Testis (tissue), 3 donors: ENCODE data around the gene RAB42. TPM values are rescaled to one million over a fixed set of nuclear protein-coding genes. Genes with fewer than 3 reads are reported as not detected.
"Not testable (repeated sequence)": the region's sequence is repeated elsewhere in the genome, so short reads cannot be mapped to it uniquely, and the experiment has no call there.

ENCODE experiments used
- DNase-seq: peaks from one replicate; pipeline ENCODE4 v3.0.0-alpha.2; 2019
- H3K27ac ChIP-seq, 2 donors: fragments of 200-600 bp; sonication (generic); one replicate each; pipeline ENCODE4 v1.5.1; 2019
- H3K27me3 ChIP-seq: fragments of 200-600 bp; sonication (generic); one replicate; pipeline ENCODE4 v1.5.1; 2019
- H3K36me3 ChIP-seq: fragments of 200-600 bp; sonication (generic); one replicate; pipeline ENCODE4 v1.5.1; 2017; ENCODE audit warnings: low read depth; ENCODE audit errors: missing control alignments
- H3K4me1 ChIP-seq: fragments of 200-600 bp; sonication (generic); one replicate; pipeline ENCODE4 v1.5.1; 2019
- H3K4me3 ChIP-seq, 2 donors: fragments of 200-600 bp; sonication (generic); one replicate each; pipeline ENCODE4 v1.5.1; 2017 to 2019
- H3K9me3 ChIP-seq: fragments of 200-600 bp; sonication (generic); one replicate; pipeline ENCODE4 v1.5.1; 2017
- POLR2A ChIP-seq: fragments of 450-650 bp; IDR thresholded peaks from one replicate; pipeline ENCODE4 v1.6.1; 2017; ENCODE audit warnings: antibody characterized with exemption, mild to moderate bottlenecking, moderate library complexity
- WGBS, 2 donors: methylation state at CpG; one replicate each; pipeline ENCODE4 v1.1.5; 2018; 5-methylcytosine and 5-hydroxymethylcytosine counted together
- intact Hi-C: fragments of 100-400 bp; cut with DNase I; formaldehyde crosslinking; loops from one replicate; pipeline ENCODE4 v1.15.1; 2023; ENCODE audit warnings: low total_unique reads
- polyA plus RNA-seq: library from polyadenylated mRNA; stranded (reverse); fragments of 350-450 nt; fragmentation: Illumina TruSeq; extraction: RNeasy Lipid Tissue Mini Kit (QIAGEN cat#74804); gene quantifications from one replicate; pipeline ENCODE4 v1.2.3, GENCODE V29; 2014; ENCODE audit warnings: low read depth, low replicate concordance; ENCODE audit not compliant: insufficient read depth
- total RNA-seq, 2 donors: library from RNA; depleted of rRNA; stranded (reverse); fragments of >200 nt; gene quantifications; one replicate each; pipeline ENCODE4 v1.2.3, GENCODE V29; 2016
- TF ChIP-seq, protein P1 (sequence below), 3 experiments: fragments of 450-650 bp in 2 of 3; fragments of 200-600 bp in 1 of 3; sonication (generic) in 1 of 3; IDR thresholded peaks; one replicate each; pipeline ENCODE4 v1.5.1; 2016 to 2019; ENCODE audit warnings: antibody characterized with exemption in 3 of 3, mild to moderate bottlenecking in 2 of 3, moderate library complexity in 1 of 3

The RAB42 gene
- total and polyA plus RNA-seq, 3 donors from 2014 or later, result 1.8 to 5.4 (median 4.6) TPM

DNA sequence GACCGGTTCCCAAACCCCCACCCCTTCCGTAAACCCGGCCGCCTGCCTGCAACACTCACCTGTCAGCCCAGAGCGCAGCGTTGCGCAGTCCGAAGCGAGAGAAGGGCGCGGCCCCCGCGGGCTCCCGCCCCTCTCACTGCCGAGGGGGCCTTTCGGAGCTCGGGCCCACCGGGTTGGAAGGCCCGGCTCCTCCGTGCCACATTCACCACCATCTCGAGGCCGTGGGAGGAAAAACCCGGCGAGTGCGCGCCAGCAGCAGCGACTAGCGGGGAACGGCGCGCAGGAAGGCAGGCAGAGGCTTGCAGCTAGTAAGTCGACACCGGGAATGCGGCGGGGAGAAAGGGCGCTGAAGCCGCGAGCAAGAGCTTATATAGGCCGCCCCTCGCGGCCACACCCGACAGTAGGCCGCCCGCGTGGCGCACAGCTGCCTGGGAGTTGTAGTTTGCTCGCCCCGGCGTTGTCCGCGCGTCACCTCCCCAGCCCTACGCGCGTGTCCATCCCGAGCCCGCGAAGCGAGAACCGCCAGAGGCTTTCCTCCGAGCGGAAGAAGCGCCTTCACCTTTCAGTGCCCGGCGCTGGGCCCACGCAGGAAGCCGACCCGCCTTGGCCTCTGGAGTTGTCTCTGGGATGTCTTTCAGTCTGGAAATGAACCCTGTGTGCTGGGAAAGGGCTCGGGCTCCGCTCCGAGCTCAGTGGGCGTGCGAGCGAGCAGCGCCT is 10.4 kb upstream of the RAB42 start:
- H3K9me3 ChIP-seq, result no peaks in the 10 kb centered on the region
- H3K27me3 ChIP-seq, result no peaks in the 10 kb centered on the region
- TF ChIP-seq, protein P1, sequence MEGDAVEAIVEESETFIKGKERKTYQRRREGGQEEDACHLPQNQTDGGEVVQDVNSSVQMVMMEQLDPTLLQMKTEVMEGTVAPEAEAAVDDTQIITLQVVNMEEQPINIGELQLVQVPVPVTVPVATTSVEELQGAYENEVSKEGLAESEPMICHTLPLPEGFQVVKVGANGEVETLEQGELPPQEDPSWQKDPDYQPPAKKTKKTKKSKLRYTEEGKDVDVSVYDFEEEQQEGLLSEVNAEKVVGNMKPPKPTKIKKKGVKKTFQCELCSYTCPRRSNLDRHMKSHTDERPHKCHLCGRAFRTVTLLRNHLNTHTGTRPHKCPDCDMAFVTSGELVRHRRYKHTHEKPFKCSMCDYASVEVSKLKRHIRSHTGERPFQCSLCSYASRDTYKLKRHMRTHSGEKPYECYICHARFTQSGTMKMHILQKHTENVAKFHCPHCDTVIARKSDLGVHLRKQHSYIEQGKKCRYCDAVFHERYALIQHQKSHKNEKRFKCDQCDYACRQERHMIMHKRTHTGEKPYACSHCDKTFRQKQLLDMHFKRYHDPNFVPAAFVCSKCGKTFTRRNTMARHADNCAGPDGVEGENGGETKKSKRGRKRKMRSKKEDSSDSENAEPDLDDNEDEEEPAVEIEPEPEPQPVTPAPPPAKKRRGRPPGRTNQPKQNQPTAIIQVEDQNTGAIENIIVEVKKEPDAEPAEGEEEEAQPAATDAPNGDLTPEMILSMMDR (IDR thresholded peaks at IDR 0.05), result peak; percentile 10 to 41 (median 23)
- no peak for TF ChIP-seq POLR2A
- peak; percentile 97 for DNase-seq
- peak overlapping the region; percentile 77 to 85 for H3K4me3 ChIP-seq
- peaks cover 14% of the 10 kb centered on the region for H3K4me1 ChIP-seq
- no peaks in the 10 kb centered on the region for H3K36me3 ChIP-seq
- intact Hi-C loops, result no loop called here
- WGBS, 2 donors, result 0 to 1% methylated on average over 12 to 48 of the region's 75 CpGs
- H3K27ac ChIP-seq, result peak overlapping the region; percentile 61 to 85

DNA sequence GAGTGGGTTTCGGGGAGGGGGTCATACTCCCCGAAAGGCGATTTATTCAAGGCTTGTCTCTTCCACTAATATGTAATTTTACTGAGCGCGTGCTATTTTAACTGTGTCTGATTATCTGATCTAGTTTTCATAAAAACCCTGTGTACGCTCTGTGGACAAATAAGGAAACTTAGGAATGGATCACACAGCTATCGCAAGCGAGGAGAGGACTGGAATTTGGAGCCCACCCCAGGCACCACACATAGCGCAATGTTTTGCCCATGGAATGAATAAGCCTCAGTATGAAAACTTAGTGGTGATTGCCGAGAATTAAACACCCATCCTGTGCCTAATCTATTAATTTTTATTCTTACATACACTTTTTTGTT is 9.8 kb upstream of the RAB42 start:
- H3K27me3 ChIP-seq, result no peaks in the 10 kb centered on the region
- no peaks in the 10 kb centered on the region for H3K36me3 ChIP-seq
- peak overlapping the region; percentile 77 to 85 for H3K4me3 ChIP-seq
- no peaks in the 10 kb centered on the region for H3K9me3 ChIP-seq
- DNase-seq, result no peak
- WGBS, 2 donors, result 0 to 1% methylated on average over 10 of the region's 10 CpGs
- peak overlapping the region; percentile 61 to 85 for H3K27ac ChIP-seq
- TF ChIP-seq, protein P1 (IDR thresholded peaks at IDR 0.05), result no peak
- TF ChIP-seq POLR2A, result no peak
- H3K4me1 ChIP-seq, result peaks cover 14% of the 10 kb centered on the region
- intact Hi-C loops, result no loop called here

DNA sequence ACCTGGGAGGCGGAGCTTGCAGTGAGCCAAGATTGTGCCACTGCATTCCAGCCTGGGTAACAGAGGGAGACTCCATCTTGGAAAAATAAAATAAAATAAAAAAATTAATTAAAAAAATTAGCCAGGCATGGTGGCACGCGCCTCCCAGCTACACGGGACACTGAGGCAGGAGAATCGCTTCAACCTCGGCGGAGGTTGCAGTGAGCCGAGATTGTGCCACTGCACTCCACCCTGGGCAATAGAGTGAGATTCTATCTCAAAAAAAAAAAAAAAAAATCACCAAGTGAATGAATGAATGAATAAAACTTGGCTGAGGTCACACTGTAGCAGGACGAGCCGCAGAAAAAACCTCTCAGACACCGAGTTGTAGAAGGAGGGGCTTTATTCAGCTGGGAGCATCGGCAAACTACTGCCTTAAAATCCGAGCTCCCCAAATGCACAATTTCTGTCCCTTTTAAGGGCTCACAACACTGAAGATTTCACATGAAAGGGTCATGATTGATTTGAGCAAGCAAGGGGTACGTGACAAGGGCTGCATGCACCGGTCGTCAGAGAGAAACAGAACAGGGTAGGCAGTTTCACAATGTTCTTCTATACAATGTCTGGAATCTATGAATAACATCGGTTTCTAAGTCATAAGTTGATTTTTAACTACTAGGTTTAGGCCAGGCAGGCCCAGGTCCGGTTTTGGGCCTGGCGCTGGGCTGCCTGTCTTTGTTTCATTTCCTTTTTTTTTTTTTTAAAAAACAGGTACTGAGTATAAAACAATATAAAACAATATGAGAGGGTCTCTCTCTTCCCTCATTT is 5.3 kb upstream of the RAB42 start:
- WGBS, 2 donors, result 92 to 93% methylated on average over 19 of the region's 19 CpGs
- H3K9me3 ChIP-seq, H3K4me1 ChIP-seq, H3K4me3 ChIP-seq, H3K36me3 ChIP-seq, DNase-seq, H3K27ac ChIP-seq, H3K27me3 ChIP-seq, intact Hi-C loops: not testable (repeated sequence)

DNA sequence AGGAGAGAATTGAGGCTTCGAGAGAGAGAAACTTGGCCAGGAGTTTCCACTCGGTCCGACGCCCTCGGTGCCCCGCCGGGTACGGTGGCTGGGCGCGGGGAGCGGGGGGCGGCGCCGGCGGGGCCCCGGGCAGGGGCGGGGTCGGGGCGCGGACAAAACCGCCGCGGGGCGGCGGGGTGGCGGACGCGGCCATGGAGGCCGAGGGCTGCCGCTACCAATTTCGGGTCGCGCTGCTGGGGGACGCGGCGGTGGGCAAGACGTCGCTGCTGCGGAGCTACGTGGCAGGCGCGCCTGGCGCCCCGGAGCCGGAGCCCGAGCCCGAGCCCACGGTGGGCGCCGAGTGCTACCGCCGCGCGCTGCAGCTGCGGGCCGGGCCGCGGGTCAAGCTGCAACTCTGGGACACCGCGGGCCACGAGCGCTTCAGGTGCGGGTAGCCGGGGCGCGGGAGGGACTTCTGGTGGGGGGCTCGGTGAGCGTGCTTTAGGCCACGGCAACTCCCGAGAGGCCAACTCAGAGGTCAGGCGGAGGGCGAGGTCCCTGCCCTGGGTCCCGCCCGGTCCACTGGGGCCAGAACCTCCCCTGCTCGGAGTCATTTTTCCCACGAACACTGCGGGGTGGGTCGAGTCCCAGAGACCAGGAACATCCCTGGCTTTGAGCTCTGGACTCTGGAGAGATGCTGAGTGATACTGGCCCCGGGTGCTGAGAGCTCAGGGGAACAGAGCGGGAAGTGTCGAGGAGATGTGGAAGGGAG is 431 bp downstream of the RAB42 start:
- Histone ChIP-seq H3K27me3 (no peaks in the 10 kb centered on the region), H3K4me3 (peak overlapping the region; percentile 27 to 50), H3K36me3 (no peaks in the 10 kb centered on the region), H3K27ac (no peak overlapping the region), H3K4me1 (peaks cover 3% of the 10 kb centered on the region), H3K9me3 (no peaks in the 10 kb centered on the region)
- 5 to 10% methylated on average over 17 to 27 of the region's 81 CpGs for WGBS, 2 donors
- DNase-seq, result no peak
- intact Hi-C loops, result no loop called here
- TF ChIP-seq POLR2A, result no peak
- TF ChIP-seq, protein P1 (IDR thresholded peaks at IDR 0.05), result no peak

DNA sequence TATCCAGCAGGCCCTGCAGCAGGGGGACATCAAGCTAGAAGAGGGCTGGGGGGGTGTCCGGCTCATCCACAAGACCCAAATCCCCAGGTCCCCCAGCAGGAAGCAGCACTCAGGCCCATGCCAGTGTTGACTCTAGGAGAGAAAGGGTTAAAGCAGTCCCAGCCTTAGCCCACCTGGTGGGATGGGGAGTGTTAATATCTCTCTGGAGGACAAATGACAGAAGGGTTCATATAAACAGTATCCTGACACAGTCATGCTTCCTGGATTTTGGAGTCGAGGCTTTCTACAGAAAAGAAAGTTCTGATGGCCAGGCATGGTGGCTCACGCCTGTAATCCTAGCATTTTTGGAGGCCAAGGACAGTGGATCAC is 1.9 kb downstream of the RAB42 start:
- intact Hi-C loops, DNase-seq, H3K4me1 ChIP-seq, H3K27me3 ChIP-seq, H3K9me3 ChIP-seq, H3K27ac ChIP-seq, H3K4me3 ChIP-seq, H3K36me3 ChIP-seq: not testable (repeated sequence)
- WGBS, 2 donors, result 85 to 93% methylated on average over 2 to 3 of the region's 3 CpGs

DNA sequence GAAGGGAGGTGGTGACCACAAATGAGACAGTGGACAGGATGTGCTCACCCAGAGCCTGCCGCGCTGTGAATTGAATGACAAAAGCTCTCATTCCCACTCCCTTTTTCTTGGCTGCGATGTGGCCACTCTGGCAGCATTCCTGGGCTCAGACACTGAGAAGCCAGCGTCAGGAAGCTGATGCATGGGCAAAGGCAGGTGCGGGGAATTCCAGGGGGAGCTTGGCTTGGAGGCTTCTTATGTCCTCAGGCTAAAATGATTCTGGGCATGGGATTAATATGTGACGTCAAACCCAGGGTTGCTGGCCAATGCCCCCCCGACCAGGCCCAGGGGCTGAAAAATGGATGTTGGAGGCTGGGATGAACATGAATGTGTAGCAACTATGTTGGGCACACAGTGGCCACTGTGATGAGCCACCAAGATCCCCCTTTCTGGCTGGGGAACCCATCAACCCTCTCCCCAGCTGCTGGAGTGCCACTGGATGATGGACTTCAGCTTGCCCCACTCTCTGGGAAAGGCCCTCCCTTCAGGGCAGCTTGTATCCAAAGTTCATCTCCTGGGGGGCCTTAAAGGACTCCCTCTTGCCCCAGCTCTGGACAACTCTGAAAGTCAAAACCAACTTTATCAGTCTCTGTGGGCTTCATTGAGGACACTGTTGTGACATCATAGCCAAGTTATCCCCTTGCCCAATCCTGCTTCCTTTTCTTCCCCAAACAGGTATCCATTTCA is 2.8 kb downstream of the RAB42 start:
- H3K9me3 ChIP-seq, H3K4me1 ChIP-seq, intact Hi-C loops, H3K36me3 ChIP-seq, H3K27me3 ChIP-seq, DNase-seq, H3K4me3 ChIP-seq, H3K27ac ChIP-seq: not testable (repeated sequence)
- 70 to 80% methylated on average over 3 to 7 of the region's 7 CpGs for WGBS, 2 donors
